Epithelial cell of prostate (primary cell): ENCODE measurements around the gene PDCD2L.
"Not testable (repeated sequence)": the region's sequence is repeated elsewhere in the genome, so short reads cannot be mapped to it uniquely, and the experiment has no call there.

Source experiments
- DNase-seq: peaks from one replicate; pipeline ENCODE4 v3.0.0-alpha.2; 2011; ENCODE audit warnings: low read depth, low spot score
- H3K27ac ChIP-seq: fragments of 450-650 bp; 2 replicates; pipeline ENCODE4 v1.5.1; 2017; ENCODE audit warnings: mild to moderate bottlenecking

Gene PDCD2L, protein sequence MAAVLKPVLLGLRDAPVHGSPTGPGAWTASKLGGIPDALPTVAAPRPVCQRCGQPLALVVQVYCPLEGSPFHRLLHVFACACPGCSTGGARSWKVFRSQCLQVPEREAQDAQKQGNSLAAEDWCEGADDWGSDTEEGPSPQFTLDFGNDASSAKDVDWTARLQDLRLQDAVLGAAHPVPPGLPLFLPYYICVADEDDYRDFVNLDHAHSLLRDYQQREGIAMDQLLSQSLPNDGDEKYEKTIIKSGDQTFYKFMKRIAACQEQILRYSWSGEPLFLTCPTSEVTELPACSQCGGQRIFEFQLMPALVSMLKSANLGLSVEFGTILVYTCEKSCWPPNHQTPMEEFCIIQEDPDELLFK

DNA sequence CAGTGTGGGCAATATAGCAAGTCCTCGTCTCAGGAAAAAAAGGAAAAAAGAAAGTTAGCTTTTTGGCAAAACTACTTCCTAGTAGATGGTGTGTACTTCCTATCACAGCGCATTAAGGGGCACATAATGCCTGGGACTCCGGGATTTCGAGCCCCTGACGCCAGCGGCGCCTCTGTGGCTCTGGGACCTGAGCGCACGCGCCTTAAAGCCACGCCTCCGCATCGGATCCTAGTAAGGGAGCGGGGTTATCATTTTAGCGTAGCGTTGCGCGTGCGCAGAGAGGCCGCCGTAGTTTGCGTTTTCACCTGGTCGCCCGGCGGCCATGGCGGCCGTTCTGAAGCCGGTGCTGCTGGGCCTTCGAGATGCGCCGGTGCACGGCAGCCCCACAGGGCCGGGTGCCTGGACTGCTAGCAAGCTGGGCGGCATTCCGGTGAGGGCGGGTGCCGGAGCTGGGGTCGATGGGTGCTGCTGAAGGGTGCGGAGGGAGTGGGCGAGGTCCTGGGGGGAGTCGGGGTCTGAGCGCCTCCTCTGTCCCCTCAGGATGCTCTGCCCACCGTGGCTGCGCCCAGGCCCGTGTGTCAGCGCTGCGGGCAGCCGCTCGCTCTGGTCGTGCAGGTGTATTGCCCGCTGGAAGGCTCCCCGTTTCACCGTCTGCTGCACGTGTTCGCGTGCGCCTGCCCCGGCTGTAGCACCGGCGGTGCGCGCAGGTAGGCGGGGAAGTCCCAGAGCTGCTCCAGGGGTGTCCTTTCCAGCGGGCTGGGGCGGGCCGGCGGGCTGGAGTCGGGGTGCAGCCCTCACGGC is at the start of gene PDCD2L:
Gene PDCD2L (plus strand): TSS at position 291 of the 801 bp plus-strand sequence. CDS start 32 bp downstream, at position 323.
- H3K27ac ChIP-seq: peak within 1 kb of the TSS; percentile 34

DNA sequence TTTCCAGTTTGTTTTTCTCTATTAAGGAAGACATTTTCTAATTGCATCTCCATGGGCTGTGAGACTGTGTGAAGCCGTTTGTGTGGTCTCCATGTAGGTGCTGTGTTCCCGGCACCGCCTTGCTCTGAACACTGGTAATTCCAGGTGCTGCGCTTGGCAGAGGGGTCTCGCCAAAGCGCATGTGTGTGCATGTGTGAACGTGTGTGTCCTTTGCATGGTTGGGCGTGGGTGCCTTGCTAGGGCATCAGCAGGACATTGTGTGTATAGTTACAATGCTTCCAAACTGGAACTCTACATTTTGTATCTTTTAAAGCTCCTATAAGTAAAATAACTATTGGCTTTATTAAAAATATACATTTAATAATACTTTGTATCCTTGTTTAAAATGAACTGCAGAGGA is 49.0 kb upstream of the PDCD2L start:
- DNase-seq: no peak
- no peak overlapping the region for H3K27ac ChIP-seq

More for the DNA sequence above, at the start of gene PDCD2L:
- peak; percentile 31 for DNase-seq

DNA sequence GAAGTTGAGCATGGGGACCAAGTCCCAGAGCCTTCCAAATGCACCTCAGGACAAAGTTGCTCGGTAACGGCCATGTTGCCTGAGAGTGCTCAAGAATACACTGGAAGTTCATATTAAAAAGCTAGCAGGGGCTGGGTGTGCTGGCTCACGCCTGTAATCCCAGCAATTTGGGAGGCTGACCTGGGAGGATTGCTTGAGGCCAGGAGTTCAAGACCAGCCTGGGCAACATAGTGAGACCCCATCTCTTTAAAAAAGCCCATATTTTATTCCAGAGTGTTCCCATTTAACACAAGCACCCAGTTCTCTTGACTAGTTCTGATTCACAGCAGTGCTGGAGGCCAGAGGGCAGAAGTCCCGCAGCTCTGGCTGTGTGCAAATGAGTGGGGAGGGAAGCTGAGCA is 47.3 kb upstream of the PDCD2L start:
- no peak overlapping the region for H3K27ac ChIP-seq
- no peak for DNase-seq

DNA sequence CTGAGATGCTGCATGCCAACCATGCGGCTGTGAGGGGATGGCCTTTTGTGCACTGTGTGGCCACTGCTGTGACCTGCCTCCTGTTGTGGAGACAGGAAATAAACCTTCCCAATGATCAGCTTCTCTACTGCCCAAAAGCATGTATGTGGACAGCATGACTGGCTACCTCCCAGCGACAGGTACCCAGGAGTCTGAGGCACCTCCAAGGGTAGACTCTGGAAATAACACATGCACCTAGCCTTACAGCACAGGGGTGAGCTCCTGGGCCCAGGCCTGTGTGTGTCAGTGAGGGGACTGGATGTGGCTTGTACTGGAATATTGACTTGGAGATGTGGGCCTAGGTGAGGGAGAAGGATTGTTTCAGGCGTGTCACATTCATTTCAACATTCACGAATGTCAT is 46.8 kb upstream of the PDCD2L start:
- no peak overlapping the region for H3K27ac ChIP-seq
- DNase-seq: no peak

DNA sequence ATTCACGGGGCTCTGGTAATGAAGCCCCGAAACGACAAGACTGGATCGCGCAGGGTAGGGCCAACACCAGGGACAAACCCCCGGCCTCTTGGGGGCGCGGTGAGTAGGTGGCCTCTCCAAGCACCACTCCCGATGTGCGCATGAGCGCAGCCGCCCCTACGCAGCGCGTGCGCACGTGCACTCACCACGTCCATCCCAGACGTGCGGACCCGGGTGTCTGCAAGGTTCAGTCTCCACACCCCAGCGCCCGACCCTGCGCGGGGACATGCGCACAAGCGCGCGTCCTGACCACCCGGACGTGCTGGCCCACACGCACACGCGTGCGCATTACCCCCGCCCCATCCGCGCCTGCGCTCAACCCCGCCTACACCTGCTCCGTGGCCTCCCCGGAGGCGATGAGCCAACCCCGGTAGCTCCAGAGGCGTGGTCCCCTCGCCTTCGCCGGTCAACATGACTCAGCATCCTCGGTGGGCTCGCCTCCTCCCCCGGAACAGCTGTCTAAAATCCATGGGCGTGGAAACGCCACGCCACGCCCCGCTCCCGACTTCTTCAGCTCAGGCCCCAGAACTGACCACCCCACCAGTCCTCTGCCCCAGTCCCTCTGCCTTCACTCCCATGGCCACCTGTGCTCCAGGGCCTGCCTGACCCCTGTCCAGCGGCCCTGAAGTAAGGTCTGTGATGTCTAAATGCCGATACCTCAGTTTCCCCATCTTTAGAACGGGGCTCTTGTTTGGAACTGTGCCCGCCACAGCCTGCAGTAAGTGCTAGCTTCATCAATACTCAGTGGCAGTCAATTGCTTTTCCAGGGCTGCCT is 44.9 kb upstream of the PDCD2L start:
- peak overlapping the region; percentile 74 for H3K27ac ChIP-seq
- DNase-seq: peak; percentile 90

DNA sequence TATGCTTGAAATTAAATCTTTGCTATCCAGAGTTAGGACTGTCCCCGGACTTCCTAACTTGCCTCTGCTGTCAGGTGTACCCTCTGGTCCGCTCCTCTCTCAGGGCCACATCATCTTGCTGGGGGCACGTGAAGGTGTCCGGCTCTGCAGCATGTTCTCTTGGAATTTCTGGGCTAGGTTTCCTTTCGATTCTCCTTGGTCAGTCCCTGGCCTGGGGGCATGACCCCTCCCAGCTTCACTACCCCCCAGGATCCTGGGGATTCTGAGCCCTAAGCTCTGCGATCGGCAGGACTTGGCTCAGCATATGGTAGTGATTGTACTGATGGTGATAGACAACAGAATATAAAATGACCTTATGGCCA is 44.3 kb upstream of the PDCD2L start:
- no peak for DNase-seq
- H3K27ac ChIP-seq: peak overlapping the region; percentile 74

DNA sequence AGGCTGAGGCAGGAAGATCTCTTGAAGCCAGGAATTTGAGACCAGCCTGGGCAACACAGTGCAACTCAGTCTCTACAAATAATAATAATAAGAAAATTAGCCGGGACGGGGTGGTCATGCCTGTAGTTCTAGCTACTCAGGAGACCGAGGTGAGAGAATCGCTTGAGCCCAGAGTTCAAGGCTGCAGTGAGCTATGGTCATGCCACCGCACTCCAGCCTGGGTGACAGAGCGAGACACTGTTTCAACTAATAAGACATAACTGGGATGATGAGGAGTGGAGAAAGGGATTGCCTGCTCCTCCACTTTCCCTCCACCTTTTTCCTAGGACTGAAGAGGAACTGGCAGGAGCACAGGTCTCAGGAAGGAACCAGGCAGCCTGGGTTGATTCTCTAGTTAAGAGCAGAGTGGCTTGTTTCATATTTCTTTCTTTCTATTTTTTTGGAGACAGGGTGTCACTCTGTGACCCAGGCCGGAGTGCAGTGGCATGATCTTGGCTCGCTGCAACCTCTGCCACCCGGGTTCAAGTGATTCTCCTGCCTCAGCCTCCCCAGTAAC is 43.8 kb upstream of the PDCD2L start:
- DNase-seq: no peak
- H3K27ac ChIP-seq: peak overlapping the region; percentile 74

DNA sequence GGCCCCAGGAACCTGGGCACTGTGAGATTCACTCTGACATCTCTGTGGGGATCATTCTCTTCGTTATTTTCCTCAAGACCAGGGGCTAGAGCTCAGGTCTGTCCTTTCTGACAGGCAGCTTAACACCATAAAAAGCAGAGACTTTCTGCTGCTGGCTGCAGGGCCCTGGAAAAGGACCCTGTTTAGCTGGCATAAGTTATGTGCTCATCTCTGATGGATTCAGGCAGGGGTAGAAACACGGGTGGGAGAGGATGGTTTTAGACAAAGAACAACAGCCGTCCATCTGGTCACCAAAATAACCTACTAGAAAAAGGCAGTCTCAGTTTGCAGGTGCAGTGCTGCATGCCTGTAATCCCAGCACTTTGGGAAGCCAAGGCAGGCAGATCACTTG is 41.5 kb upstream of the PDCD2L start:
- H3K27ac ChIP-seq: no peak overlapping the region
- no peak for DNase-seq

DNA sequence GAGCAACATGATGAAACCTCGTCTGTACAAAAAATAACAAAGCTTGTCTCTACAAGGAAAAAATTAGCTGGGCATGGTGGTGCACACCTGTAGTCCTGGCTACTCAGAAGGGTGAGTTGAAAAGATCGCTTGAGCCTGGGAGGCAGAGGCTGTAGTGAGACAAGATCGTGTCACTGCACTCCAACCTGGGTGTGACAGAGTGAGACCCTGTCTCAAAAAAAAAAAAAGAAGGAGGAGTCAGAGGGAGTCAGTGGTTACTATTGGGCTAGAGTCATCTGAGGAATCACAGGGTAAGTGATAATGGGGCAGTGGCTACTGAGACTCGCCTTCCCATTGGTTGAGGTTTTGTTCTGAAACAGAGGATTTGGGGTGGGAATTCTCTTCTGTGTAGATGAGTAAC is 41.1 kb upstream of the PDCD2L start:
- no peak overlapping the region for H3K27ac ChIP-seq
- no peak for DNase-seq

DNA sequence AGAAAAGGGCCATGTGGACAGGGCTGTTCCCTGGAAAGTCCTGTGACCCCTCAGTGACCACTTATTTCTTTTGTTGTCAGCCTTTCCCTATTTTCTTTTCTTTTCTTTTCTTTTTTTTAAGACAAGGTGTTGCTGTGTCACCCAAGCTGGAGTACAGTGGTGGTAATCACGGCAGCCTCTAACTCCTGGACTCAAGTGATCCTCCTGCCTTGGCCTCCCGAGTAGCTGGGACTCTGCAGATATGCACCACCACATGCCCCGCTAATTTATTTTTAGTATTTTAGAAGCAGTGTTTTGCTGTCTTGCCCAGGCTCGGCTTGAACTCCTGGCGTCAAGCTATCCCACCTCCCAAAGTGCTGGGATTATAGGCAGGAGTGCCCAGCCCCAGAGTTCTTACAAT is 40.3 kb upstream of the PDCD2L start:
- H3K27ac ChIP-seq: no peak overlapping the region
- DNase-seq: no peak

DNA sequence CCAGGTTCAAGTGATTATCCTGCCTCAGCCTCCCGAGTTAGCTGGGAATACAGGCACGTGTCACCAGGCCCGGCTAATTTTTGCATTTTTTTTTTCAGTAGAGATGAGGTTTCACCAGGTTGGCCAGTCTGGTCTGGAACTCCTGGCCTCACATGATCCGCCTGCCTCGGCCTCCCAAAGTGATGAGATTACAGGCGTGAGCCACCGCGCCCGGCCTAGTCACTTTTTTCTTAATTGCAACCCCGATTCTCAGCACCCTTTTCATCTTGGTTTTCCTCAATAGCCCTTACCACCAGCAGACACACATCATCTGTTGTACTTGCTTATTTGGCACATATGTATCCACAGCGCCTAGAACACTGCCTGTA is 39.8 kb upstream of the PDCD2L start:
- DNase-seq: no peak
- H3K27ac ChIP-seq: peak overlapping the region; percentile 32

DNA sequence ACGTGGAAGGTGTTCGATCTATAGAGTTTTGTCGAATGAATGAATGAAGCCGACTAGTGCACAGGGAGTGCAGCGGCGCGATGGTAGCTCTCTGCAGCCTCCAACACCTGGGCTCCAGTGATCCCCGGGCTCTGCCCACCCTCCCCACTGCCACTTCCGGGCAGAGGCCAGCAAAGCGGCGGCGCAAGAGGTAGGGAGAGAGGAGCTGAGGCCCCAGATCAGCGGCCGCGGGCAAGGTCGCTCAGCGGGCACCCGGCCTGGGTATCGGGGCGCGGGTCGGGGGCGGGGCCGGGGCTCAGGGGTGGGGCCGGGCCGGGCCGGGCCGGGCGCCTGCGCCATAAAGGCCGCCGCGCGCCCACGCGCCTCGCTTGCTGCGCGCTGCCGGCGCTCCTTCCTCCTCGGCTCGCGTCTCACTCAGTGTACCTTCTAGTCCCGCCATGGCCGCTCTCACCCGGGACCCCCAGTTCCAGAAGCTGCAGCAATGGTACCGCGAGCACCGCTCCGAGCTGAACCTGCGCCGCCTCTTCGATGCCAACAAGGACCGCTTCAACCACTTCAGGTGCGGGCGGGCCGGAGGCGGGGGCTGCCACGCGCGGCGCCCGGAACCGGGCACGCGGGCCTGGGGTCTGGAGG is 39.3 kb upstream of the PDCD2L start, which contains the start of gene GPI:
Gene GPI (plus strand): TSS at position 367 of the 633 bp plus-strand sequence. CDS start 71 bp downstream, at position 438.
- H3K27ac ChIP-seq: peak within 1 kb of the TSS; percentile 32
- no peak for DNase-seq

DNA sequence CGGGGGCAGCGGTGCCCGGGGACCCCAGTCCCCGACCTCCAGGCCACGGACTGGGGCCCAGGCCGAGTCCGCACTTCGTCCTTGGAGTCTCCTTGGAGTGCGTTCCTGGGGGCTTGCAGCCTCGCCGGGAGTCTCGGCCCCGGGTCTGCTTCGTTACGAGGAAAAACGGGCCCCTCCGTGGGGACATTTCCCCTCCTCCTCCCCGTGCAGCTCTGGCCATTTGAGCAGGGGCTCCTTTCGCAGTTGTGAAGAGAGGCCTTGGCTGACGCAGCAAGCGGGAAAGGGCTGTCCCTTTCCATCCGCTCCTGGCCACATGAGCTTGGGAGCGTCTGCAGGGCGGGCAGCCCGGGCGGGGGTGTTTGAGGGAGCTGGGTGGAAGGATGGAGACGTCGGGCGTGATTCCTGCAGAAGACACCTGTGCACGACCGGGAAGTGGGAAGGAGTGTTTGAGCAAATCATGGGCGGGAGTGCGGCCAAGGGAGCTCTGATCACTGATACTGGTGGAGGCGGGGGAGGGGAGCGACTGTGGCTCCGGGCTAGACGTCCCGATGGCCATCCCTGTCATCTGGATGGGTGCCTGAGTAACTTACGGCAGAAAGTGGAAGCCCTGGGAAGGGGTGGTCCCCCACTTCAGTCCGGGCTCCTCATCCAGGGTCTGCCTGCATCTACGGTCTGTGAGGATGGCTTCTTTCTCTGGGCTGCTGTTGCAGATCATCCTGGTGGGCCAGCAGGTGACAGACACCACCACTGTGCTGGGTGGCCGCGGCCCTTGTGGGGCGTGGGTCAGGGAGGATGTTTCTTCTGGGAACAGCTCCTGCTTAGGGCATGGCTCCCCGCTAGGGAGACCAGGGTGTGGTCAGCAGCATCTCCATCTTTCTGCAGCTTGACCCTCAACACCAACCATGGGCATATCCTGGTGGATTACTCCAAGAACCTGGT is 38.5 kb upstream of the PDCD2L start:
- DNase-seq: no peak
- peak overlapping the region; percentile 32 for H3K27ac ChIP-seq

DNA sequence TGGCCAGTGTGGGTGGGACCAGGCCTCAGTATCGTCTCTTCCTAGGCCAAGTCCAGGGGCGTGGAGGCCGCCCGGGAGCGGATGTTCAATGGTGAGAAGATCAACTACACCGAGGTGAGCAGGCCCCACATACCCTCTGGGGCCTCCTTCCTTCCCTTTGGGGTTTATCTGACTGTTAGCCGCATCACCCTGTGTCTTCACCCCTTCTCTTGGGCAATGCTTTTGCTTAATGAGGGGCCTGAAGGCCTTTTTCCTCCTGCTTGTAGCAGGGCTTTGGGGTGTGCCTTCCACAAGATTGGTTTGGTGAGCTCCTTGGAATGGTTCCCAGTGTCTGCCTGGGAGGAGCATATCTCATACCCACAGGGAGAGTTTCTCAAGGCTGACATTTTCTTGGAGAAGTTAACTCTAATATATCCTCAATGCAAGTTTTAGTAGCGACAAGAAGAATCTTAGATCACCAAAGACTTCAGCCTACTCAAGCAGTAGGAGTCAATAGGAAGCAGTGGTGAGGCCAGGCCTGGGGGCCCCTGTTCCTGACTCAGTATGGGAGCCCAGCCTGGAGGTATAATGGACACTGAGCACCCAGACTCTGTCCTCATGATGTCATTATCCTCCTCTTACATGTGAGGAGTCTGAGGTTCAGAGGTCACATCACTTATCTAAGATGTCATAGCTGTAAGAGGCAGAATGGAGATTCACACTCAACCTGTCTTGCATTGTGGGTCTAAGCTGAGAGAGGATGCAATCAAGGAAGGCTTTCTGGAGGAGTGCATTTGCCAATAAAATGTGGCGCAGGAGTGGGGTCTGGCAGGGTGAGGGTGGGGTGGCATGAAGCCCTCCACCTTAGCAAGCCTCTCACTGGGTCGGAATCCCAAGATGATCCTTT is 37.2 kb upstream of the PDCD2L start:
- DNase-seq: no peak
- H3K27ac ChIP-seq: no peak overlapping the region

DNA sequence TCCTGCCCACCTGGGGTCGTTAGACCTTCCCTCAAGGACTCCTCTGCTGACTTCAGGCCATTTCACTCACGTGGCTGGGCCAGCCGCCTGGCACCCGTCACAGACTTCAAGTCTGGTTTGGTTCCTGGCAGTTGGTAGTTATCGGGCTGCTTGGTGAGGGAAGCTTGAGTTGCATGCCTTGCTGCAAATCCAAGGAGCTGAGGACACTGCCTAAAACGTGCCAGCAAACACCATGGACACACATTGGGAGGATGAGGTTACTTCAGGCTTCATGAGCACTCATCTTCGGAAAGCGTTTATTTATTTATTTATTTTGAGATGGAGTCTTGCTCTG is 36.6 kb upstream of the PDCD2L start:
- DNase-seq: no peak
- no peak overlapping the region for H3K27ac ChIP-seq

DNA sequence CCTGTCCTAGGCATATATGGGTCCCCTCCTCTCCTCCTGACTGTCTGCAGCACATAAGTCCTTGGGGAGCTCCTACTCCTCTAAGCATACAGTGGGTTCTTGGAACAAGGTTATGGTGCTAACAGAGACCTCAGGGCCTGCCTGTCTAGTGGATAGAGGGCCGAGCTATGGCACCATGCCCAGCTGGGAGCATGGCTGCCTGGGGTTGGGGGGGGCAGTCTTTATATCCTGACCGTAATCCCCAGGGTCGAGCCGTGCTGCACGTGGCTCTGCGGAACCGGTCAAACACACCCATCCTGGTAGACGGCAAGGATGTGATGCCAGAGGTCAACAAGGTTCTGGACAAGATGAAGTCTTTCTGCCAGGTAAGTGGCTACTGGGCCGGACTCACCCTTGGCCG is 35.9 kb upstream of the PDCD2L start:
- DNase-seq: no peak
- no peak overlapping the region for H3K27ac ChIP-seq

DNA sequence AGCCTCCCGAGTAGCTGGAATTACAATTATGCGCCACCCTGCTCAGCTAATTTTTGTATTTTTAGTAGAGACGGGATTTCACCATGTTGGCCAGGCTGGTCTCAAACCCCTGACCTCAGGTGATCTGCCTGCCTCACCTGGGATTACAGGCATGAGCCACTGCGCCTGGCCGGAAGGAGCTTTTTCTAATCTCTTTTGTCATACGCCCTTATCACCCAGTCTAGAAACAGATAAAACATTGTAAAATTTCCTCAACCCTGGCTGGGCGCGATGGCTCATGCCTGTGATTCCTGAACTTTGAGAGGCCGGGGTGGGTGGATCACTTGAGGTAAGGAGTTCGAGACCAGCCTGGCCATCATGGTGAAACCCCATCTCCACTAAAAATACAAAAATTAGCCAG is 35.0 kb upstream of the PDCD2L start:
- not testable (repeated sequence) for DNase-seq, H3K27ac ChIP-seq

DNA sequence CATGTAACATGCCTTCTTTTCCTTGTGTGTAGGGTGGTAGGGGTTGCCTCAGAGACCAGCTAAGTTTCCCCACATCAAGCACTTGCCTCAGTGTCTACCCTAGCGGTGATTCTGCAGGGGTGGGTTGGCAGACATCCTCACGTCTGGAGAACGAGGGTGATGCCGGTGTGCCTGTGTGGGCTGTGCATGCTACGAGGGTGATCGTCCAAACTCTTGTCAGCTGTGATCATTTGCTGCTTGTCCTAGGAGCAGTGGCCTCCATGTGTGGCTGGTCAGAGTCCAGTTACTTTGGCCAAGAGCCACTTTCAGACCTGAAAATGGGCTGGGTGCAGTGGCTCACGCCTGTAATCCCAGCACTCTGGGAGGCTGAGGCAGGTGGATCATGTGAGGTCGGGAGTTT is 34.1 kb upstream of the PDCD2L start:
- H3K27ac ChIP-seq: no peak overlapping the region
- no peak for DNase-seq
